ENCODE results near the gene KAZN.

GRCh38 chr1:15005116-15005515 lies 406.6 kb downstream of the KAZN start:
- TF ChIP-seq CTCF (IDR thresholded peaks at IDR 0.05): no peak
- no peak for TF ChIP-seq POLR2A (IDR thresholded peaks at IDR 0.05)
